Kidney glomerular epithelial cell (primary cell): ENCODE results near the gene RAB7B.
"Not testable (repeated sequence)": the region's sequence is repeated elsewhere in the genome, so short reads cannot be mapped to it uniquely, and the experiment has no call there.

ENCODE experiments used
- DNase-seq: peaks from one replicate; lab custom pipeline; 2025; lab: John Stamatoyannopoulos, UW

The RAB7B gene

GRCh38 chr1:206002871-206003801, at the start of gene RAB7B:
TSS of gene RAB7B (minus strand) at chr1:206003395. CDS start at chr1:205994135, 9,260 bp downstream.
- peak; percentile 40 for DNase-seq

GRCh38 chr1:206052231-206052865, 49.2 kb upstream of the RAB7B start:
- not testable (repeated sequence) for DNase-seq

- DNase-seq, result peak; percentile 83
Observed at GRCh38 chr1:206050655-206051235, 47.5 kb upstream of the RAB7B start.

GRCh38 chr1:206049919-206050600, 46.9 kb upstream of the RAB7B start:
- no peak for DNase-seq

- no peak for DNase-seq
Observed at GRCh38 chr1:206049293-206049692, 46.1 kb upstream of the RAB7B start.

GRCh38 chr1:206048582-206048981, 45.4 kb upstream of the RAB7B start:
- DNase-seq, result peak; percentile 35

- no peak for DNase-seq
Observed at GRCh38 chr1:206047271-206047670, 44.1 kb upstream of the RAB7B start.

GRCh38 chr1:206041640-206042039, 38.4 kb upstream of the RAB7B start:
- peak; percentile 53 for DNase-seq

GRCh38 chr1:206040328-206040727, 37.1 kb upstream of the RAB7B start:
- DNase-seq, result no peak

- no peak for DNase-seq
Observed at GRCh38 chr1:206039046-206039973, 36.1 kb upstream of the RAB7B start.

GRCh38 chr1:206037581-206037980, 34.4 kb upstream of the RAB7B start:
- no peak for DNase-seq

- no peak for DNase-seq
Observed at GRCh38 chr1:206036663-206037455, 33.7 kb upstream of the RAB7B start.

- DNase-seq, result no peak
Observed at GRCh38 chr1:206035027-206035426, 31.8 kb upstream of the RAB7B start.

GRCh38 chr1:206032380-206033140, 29.4 kb upstream of the RAB7B start:
- DNase-seq, result no peak

- DNase-seq, result peak; percentile 91
Observed at GRCh38 chr1:206030714-206031113, 27.5 kb upstream of the RAB7B start.

GRCh38 chr1:206030191-206030590, 27.0 kb upstream of the RAB7B start:
- no peak for DNase-seq

- DNase-seq, result peak; percentile 33
Observed at GRCh38 chr1:206029484-206029883, 26.3 kb upstream of the RAB7B start.

GRCh38 chr1:206025283-206025820, 22.2 kb upstream of the RAB7B start:
- DNase-seq, result no peak

- DNase-seq, result no peak
Observed at GRCh38 chr1:206023695-206024094, 20.5 kb upstream of the RAB7B start, which contains the start of gene CTSE. TSS of gene CTSE (minus strand) at chr1:206023895. CDS start at chr1:206023791, 104 bp downstream.
